Activated effector memory CD4-positive, alpha-beta T cell treated with Interleukin-2 at 50 U/mL for 16 hours (primary cell): ENCODE measurements around the gene IRF2BP2.
"Not testable (repeated sequence)": the region's sequence is repeated elsewhere in the genome, so short reads cannot be mapped to it uniquely, and the experiment has no call there.

ENCODE experiments used
- DNase-seq: peaks from one replicate; pipeline ENCODE4 v3.0.0-alpha.2; 2020

The IRF2BP2 gene

DNA sequence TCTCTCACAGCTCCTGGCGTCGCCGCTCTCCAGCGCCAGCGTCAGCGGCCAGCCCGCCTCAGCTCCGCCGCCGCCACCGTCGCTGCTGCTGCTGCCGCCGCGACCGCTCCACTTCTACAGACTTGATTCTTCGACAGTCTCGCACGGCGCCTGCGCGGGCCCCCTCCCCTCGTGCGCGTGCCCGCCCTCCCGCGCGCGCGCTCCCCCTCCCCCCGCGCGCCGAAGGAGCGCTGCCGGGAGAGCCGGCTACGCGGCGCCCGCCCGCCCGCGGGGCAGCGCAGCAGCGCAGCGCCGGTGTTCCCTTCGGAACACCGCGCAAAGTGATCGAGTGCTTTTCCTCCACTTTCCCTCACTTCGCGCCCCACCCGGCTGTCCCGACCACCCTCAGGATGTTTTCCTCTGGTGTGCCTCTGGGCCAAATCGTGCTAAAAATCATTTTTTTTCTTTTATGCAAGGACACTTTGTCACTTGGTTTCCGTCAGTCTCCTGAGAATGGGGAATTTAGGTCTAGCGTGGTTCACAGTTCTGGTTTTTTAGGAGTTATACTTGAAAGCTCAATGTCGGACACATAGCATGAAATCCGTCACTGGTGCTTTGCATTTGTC lies at the start of gene IRF2BP2:
Gene IRF2BP2, minus strand, starts transcription at position 118 of the 605 bp plus-strand sequence. CDS start 684 bp downstream, outside the sequence.
- DNase-seq = peak; percentile 83

DNA sequence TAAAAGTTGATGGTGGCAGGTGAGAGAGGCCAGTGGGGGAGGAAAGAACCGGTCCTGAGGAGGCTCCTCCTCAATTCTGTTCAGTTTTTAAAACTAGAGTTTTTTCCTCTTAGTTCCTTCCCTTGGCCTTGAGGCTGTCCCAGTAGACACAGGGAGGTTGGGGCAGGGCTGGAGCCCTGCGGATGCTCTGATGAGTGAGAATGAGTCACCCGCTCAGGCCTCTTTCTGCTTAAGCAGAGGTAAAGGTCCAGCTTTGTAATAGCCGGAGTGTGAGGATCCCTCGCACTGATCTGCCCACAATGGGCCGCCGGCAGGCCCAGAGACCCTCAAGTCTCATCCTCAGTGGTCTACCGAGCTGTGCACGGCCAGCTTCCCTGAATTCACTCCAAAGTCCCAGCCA lies 49.6 kb upstream of the IRF2BP2 start:
- DNase-seq = no peak

- DNase-seq = no peak
Observed at GRCh38 chr1:234658138-234658537, 48.2 kb upstream of the IRF2BP2 start.

DNA sequence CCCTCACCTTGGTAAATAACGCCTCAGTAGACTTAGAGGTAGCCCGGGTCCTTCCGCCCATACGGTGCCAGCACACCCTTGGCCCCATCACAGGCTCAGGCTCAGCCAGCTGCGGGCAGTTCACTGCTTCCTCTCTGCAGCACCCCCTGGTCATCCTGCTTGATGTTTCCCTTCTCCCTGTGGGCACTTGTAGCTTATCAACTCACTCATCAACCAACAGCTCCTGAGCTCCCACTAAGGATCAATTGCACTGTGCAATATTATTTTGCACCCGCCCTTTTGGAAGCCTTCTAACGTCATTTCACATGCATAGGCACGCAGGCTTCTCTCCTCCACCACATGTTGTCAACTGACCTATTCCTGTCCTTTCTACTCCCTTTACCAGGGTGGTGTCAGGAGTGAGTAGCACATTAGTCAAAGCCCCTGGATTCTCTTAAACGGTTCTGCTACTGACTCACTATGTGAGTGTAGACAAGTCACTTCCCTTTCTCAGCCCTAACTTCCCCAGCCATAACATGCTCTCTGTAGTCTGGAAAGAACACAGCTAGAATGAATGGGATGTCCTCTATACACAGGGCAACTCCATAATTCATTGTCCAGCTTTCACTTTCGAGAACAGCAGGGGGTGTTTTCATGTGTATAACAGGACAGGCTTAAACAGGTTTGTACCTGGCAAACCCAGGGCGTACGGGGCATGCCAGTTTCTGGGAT lies 47.1 kb upstream of the IRF2BP2 start:
- DNase-seq = no peak

- DNase-seq = no peak
Observed at GRCh38 chr1:234656070-234656895, 46.3 kb upstream of the IRF2BP2 start.

GRCh38 chr1:234655328-234656069 lies 45.5 kb upstream of the IRF2BP2 start:
- no peak for DNase-seq

- DNase-seq = no peak
Observed at GRCh38 chr1:234654002-234654733, 44.2 kb upstream of the IRF2BP2 start.

- DNase-seq = no peak
Observed at GRCh38 chr1:234649432-234650081, 39.6 kb upstream of the IRF2BP2 start.

GRCh38 chr1:234647758-234648157 lies 37.8 kb upstream of the IRF2BP2 start:
- no peak for DNase-seq

- DNase-seq = no peak
Observed at GRCh38 chr1:234647245-234647644, 37.3 kb upstream of the IRF2BP2 start.

DNA sequence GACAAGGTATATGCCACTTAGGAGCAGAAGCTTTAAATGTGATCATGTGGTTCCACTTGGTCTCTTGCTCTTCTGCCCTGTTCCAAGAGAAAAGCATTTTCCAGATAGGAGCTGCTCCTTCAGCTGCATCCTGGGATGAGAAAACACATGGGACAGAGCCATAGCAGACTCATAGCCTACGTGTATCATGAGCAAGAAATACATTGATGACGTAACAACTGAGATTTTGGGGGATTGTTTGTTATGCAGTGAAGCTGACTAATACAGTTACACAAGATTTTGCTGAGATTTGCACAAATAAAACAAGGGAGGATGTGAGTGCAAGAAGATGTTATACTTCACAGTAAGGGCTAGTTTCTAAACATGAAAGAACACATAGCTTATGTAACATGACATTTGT lies 36.0 kb upstream of the IRF2BP2 start:
- no peak for DNase-seq

DNA sequence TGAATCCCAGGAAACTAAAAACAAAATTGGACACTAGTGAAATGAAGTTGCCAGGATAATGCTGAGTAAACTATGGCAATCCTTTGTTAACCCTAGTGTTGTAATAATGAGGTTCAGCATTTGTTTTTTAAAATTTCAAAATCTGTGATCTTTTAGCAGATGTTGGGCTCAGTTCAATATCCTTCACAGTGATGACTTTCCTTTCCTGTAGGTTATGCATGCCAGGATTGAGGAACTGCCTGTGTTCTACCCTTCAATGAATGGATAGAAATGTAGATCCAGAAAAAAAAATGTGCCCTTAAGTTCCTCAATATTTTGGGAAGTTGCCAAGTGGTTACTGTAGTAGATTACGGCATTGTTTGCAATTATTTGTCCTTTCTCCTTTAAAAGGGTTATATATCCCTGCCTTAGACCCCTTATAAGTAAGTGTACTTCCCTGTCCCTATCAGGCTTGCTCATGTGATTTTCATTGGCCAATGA lies 35.5 kb upstream of the IRF2BP2 start:
- DNase-seq = no peak

- DNase-seq = no peak
Observed at GRCh38 chr1:234644928-234645327, 35.0 kb upstream of the IRF2BP2 start.

GRCh38 chr1:234643850-234644134 lies 33.8 kb upstream of the IRF2BP2 start:
- DNase-seq = no peak

DNA sequence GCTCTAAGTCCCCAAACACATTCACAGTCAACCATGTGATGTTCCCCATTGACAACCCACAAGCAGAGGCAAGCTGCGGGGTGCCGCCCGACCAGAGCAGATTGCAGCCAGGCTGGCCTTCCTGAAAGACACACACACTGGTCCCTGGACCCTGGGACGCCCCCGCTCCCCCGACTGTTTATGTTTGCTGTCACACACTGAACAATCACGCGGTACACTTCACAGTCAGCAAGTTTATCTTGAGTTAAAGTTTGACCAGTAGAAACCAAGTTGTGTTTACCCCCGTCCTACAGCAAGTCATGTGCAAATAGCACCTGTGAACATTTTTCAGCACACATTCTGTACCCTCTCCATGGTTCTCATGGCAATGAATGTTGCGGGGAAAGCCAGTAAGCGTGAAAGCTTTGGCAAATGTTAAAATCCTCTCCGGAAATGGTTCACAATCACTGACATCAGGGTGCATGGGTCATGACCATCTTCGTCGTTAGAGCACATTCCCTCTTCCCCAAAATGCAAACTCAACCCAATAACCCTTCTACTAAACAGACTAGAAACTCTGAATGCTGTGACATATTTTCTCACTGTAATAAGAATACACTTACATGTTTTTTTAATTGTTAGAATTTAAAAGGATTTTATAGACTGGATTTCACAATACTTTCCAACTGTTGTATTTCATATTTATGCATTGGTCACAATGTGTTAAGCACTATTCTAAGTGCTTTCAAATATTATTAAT lies 33.3 kb upstream of the IRF2BP2 start:
- DNase-seq = no peak

DNA sequence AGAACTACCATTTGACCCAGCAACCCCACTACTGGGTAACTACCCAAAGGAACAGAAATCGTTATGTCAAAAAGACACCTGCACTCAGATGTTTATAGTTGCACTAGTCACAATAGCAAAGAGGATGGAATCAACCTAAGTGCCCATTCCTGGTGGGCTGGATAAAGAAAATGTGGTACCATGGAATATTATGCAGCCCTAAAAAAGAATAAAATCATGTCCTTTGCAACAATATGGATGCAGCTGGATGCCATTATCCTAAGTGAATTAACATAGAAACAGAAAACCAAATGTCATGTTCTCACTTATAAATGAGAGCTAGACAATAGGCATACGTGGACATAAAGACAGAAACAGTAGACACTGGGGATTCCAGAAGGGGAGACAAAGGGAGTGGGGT lies 32.5 kb upstream of the IRF2BP2 start:
- DNase-seq = no peak

DNA sequence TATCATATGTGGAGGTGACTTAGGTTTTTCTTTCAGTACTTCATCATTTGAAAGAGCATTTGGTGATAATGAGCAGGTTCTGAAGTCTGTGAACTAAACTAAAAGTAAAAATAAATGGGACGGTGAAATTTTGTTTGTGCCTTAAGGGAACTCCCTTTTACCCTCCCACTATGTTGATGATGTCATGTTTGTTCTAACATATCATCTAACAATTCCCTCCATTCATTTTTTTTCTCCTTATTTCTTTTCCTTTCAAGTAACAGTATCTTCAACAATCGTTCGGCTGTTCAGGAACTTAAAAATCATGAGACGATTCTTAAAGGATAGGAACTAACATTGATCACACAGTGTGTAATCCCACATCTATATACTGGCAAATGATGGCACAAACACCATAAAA lies 30.0 kb upstream of the IRF2BP2 start:
- no peak for DNase-seq

GRCh38 chr1:234638832-234639799 lies 29.1 kb upstream of the IRF2BP2 start:
- DNase-seq = no peak

DNA sequence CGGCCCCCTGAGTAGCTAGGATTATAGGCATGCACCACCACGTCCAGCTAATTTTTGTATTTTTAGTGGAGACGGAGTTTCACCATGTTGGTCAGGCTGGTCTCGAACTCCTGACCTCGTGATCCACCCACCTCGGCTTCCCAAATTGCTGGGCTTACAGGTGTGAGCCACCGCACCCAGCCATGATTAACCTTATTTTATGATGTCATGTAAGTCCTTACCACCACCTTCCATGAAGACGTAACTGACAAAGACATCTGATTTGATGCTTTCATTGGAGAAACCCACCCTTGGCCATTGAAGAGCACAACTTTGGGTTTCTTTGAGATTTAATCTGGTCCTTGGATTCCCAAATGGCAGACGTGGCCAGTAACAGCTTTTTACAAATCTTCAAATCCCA lies 24.9 kb upstream of the IRF2BP2 start:
- not testable (repeated sequence) for DNase-seq

GRCh38 chr1:234634387-234634786 lies 24.4 kb upstream of the IRF2BP2 start:
- DNase-seq = no peak
